CD4-positive, alpha-beta T cell treated with Interleukin-17A for 4 hours (primary cell): ENCODE measurements around the gene RALGDS.
"Not testable (repeated sequence)": the region's sequence is repeated elsewhere in the genome, so short reads cannot be mapped to it uniquely, and the experiment has no call there.

Experiments
- DNase-seq: peaks from one replicate; pipeline ENCODE4 v3.0.0-alpha.2; 2020; ENCODE audit warnings: mixed read lengths

Gene RALGDS

GRCh38 chr9:133083688-133084087 is 37.4 kb downstream of the RALGDS start:
- DNase-seq: not testable (repeated sequence)

- DNase-seq: not testable (repeated sequence)
Observed at GRCh38 chr9:133081957-133082644, 38.9 kb downstream of the RALGDS start.

- DNase-seq: not testable (repeated sequence)
Observed at GRCh38 chr9:133080786-133081779, 40.0 kb downstream of the RALGDS start.

GRCh38 chr9:133080161-133080560 is 40.9 kb downstream of the RALGDS start:
- no peak for DNase-seq

- DNase-seq: no peak
Observed at GRCh38 chr9:133078486-133078885, 42.6 kb downstream of the RALGDS start.

- DNase-seq: no peak
Observed at GRCh38 chr9:133076691-133077090, 44.3 kb downstream of the RALGDS start.

GRCh38 chr9:133075925-133076630 is 45.0 kb downstream of the RALGDS start:
- DNase-seq: no peak

GRCh38 chr9:133074111-133074651 is 46.9 kb downstream of the RALGDS start:
- DNase-seq: no peak

GRCh38 chr9:133073086-133074014 is 47.7 kb downstream of the RALGDS start:
- DNase-seq: no peak

GRCh38 chr9:133072210-133072609 is 48.8 kb downstream of the RALGDS start:
- not testable (repeated sequence) for DNase-seq

GRCh38 chr9:133071484-133072150 is 49.4 kb downstream of the RALGDS start:
- no peak for DNase-seq

GRCh38 chr9:133070985-133071384 is 50.1 kb downstream of the RALGDS start:
- DNase-seq: not testable (repeated sequence)

- DNase-seq: not testable (repeated sequence)
Observed at GRCh38 chr9:133070500-133070961, 50.5 kb downstream of the RALGDS start.

- not testable (repeated sequence) for DNase-seq
Observed at GRCh38 chr9:133068431-133068830, 52.6 kb downstream of the RALGDS start.

GRCh38 chr9:133067813-133068212 is 53.2 kb downstream of the RALGDS start:
- no peak for DNase-seq

GRCh38 chr9:133067006-133067405 is 54.0 kb downstream of the RALGDS start:
- no peak for DNase-seq

- no peak for DNase-seq
Observed at GRCh38 chr9:133066181-133066983, 54.7 kb downstream of the RALGDS start.

GRCh38 chr9:133065070-133065388 is 56.0 kb downstream of the RALGDS start:
- no peak for DNase-seq

GRCh38 chr9:133064241-133065069 is 56.6 kb downstream of the RALGDS start:
- DNase-seq: no peak
